Erythroblast (primary cell): ENCODE data around the gene TMEM86B.
A peak's percentile ranks its signal among the peaks of the same experiment; 100 is the strongest.

Experiments
- DNase-seq, 2 experiments: peaks; one replicate each; lab custom pipeline; 2025; lab: John Stamatoyannopoulos, UW
- GATA1 ChIP-seq: IDR thresholded peaks from 2 replicates; pipeline ENCODE4 v1.6.1; 2011; ENCODE audit warnings: low read depth, mild to moderate bottlenecking, control low read depth, low read length, moderate library complexity
- POLR2A ChIP-seq: IDR thresholded peaks from 2 replicates; pipeline ENCODE4 v1.6.1; 2011; ENCODE audit warnings: mild to moderate bottlenecking, low read length

Gene TMEM86B

GRCh38 chr19:55264531-55264930 lies 36.0 kb upstream of the TMEM86B start:
- no peak for DNase-seq
- TF ChIP-seq POLR2A (no peak), GATA1 (no peak)

GRCh38 chr19:55262359-55262758 lies 33.8 kb upstream of the TMEM86B start:
- DNase-seq: no peak
- TF ChIP-seq POLR2A (no peak), GATA1 (no peak)

DNA sequence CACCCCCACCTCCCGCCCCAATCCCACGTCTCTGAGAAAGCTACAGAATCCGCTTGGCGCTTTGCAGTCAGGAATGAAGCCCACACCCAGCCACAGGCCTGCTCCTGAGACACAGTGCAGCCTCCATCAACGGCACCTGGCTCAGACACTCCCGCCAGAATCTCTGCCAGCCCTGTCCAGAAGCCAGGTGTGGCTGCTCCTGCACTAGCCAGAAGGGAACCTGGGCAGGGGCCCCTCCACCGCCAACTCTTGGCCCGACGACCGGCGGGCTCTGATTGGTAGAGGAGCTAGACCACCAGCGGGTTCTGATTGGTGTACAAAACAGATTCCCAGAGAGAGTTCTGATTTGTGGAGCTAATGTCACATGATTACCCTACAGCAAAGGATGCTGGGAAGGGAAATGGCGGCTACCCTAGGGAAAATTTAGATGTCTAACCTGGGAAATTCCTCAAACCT lies 33.1 kb upstream of the TMEM86B start:
- no peak for DNase-seq
- TF ChIP-seq POLR2A (no peak), GATA1 (no peak)

DNA sequence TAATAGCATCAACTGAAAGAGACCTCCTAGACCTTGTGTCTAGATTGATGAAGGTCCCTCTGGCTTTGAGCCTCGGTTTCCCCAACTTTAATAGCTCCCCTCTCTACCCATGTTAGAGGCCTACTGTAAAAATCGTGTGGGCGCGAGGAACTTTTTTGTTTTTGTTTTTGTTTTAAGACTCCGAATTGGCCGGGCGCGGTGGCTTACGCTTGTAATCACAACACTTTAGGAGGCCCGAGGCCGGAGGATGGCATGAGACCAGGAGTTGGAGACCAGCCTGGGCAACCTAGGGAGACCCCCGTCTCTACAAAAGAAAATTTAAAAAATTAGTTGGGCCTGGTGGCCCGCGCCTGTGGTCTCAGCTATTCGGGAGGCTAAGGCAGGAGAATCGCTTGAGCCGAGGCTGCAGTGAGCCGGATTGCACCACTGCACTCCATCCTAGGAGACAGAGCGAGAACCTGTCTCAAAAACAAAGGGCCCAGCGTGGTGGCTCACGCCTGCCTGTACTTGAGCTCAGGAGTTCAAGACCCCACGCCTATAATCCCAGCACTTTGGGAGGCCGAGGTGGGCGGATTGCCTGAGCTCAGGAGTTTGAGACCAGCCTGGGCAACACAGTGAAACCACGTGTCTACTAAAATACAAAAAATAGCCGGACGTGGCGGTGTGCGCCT lies 31.1 kb upstream of the TMEM86B start:
- TF ChIP-seq GATA1 (no peak), POLR2A (peak; percentile 30)
- no peak for DNase-seq

GRCh38 chr19:55258828-55259539 lies 30.4 kb upstream of the TMEM86B start, which contains the start of gene PPP6R1:
Gene PPP6R1 (minus strand): TSS chr19:55259017. CDS start chr19:55247103, 11,914 bp downstream.
- peak; percentile 99 to 100 for DNase-seq
- peak; percentile 94 for TF ChIP-seq POLR2A
- TF ChIP-seq GATA1: no peak

DNA sequence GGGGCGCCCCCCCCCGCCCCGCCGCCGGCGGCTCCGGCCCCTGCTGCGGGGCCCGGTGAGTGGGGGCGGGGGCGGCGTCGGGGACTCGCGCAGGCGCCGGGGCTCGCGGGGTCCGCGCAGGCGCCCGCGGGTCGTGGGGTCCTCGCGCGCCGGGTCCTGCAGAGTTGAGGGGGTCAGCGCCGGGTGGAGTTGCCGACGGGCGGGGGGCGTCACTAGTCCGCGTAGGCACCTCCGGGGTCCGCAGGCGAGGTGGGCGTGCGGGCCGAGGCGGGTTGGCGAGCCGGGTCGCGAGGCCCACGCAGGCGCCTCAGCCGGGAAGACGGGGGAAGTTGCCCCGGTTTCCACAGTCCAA lies 29.9 kb upstream of the TMEM86B start:
- TF ChIP-seq GATA1: no peak
- no peak for TF ChIP-seq POLR2A

GRCh38 chr19:55257461-55258420 lies 29.2 kb upstream of the TMEM86B start:
- TF ChIP-seq POLR2A (no peak), GATA1 (no peak)
- peak; percentile 50 to 66 for DNase-seq

More for the DNA sequence above, 29.9 kb upstream of the TMEM86B start:
- DNase-seq: peak in 1 of 2 experiments; percentile 78

GRCh38 chr19:55256562-55257460 lies 28.2 kb upstream of the TMEM86B start:
- TF ChIP-seq POLR2A: no peak
- no peak for TF ChIP-seq GATA1
- DNase-seq: peak; percentile 44 to 57

DNA sequence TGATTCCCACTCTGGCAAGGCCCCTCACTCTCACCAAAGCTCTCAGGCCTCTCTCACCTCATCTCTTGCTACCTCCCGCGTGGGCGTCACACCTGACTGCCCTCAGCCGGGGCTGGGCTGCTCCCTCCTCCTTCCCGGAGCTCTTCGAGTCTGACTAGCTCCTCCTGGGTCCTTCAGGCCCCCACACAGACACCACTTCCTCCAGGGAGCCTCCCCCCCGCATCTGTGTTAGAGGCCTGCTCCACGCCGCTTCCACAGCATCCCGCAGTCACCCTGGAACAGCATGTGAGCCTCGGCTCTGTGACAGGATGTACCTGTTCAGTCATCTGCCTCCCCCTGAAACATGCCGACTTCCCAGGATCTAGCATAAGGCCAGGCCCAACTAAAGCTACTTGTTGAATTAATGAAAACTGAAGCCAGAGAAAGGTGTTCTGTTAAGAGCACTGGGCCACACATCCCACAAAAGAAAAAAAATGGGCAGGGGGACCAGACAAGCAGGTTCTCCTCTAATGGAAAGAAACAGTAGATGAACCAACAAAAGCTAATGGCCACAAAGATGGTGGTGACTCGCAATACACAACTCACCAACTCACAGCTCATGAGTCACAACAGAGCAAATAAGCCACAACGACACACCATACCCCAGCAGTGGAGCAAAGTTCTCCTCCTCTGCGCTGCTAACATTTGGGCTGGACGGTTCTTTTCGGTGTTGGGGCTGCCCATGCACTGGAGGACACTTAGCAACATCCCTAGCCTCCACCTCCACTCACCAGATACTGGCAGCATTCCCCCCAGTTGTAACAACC lies 27.3 kb upstream of the TMEM86B start:
- peak; percentile 18 to 45 for DNase-seq
- TF ChIP-seq GATA1 (no peak), POLR2A (no peak)

- DNase-seq: peak; percentile 40 to 52
- no peak for TF ChIP-seq POLR2A
- no peak for TF ChIP-seq GATA1
Observed at GRCh38 chr19:55254625-55254977, 26.0 kb upstream of the TMEM86B start.

GRCh38 chr19:55253842-55254624 lies 25.5 kb upstream of the TMEM86B start:
- DNase-seq: peak; percentile 40 to 53
- TF ChIP-seq POLR2A (no peak), GATA1 (no peak)
